ENCODE measurements around the gene SPTBN5. TPM values are rescaled to one million over a fixed set of nuclear protein-coding genes. Genes with fewer than 3 reads are reported as not detected.

SPTBN5 gene
- total RNA-seq (2014; rRNA removed; shearing (Covaris generic)): 2.3 and 3.9 TPM in 2 replicates
- polyA plus RNA-seq (2015; cell fraction: cytosol; rRNA removed): 0.53 and 0.55 TPM in 2 replicates
- polyA plus RNA-seq (2015; cell fraction: nucleus; rRNA removed): 8.3 and 10.4 TPM in 2 replicates

- no peak for DNase-seq (ENCODE audit: low read depth)
Measured at GRCh38 chr15:41893422-41894250, at the start of gene SPTBN5. SPTBN5 (minus strand) TSS chr15:41894053; CDS start chr15:41893497, 556 bp downstream.

GRCh38 chr15:41942886-41943285 lies 49.0 kb upstream of the SPTBN5 start:
- no peak for DNase-seq (ENCODE audit: low read depth)

GRCh38 chr15:41941644-41942415 lies 48.0 kb upstream of the SPTBN5 start:
- DNase-seq (ENCODE audit: low read depth): no peak

DNA sequence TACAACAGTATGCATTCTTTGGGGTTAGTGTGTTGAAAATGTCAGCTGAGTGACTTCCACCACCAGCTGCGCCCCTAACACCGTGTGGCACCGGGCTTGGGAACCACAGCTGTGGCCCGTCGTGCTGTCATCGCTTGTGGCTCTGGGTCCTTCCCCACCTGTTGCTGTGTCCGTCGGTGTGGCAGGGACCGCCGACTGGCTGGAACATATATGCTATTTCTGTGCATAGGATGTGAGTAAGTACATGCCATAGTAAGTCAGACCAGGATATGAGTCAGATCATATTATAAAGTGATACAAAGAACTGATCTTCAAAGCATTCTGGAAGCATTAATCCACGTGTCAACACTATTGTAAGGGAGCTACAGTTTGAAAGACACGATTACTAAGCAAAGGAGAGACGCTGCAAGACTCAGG lies 46.6 kb upstream of the SPTBN5 start:
- DNase-seq (ENCODE audit: low read depth): peak; percentile 97

GRCh38 chr15:41939986-41940385 lies 46.1 kb upstream of the SPTBN5 start:
- DNase-seq (ENCODE audit: low read depth): peak; percentile 51

DNA sequence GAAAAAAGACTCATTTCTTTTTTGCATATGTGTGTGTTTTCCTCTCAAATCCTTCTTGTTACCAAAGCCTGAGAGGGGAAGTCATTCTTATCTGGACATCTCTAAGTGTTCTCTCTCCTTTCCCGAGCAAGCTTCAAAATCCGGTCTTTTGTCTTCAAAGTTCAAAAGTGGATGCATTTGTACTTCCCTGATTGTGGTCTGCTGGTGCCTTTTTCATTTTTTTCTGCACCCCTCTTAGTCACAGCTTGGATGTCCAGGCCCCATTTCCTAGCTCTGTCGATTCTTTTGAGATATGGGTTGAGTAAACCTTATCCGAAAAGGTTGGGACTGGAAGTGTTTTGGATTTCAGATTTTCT lies 43.7 kb upstream of the SPTBN5 start:
- DNase-seq (ENCODE audit: low read depth): no peak

DNA sequence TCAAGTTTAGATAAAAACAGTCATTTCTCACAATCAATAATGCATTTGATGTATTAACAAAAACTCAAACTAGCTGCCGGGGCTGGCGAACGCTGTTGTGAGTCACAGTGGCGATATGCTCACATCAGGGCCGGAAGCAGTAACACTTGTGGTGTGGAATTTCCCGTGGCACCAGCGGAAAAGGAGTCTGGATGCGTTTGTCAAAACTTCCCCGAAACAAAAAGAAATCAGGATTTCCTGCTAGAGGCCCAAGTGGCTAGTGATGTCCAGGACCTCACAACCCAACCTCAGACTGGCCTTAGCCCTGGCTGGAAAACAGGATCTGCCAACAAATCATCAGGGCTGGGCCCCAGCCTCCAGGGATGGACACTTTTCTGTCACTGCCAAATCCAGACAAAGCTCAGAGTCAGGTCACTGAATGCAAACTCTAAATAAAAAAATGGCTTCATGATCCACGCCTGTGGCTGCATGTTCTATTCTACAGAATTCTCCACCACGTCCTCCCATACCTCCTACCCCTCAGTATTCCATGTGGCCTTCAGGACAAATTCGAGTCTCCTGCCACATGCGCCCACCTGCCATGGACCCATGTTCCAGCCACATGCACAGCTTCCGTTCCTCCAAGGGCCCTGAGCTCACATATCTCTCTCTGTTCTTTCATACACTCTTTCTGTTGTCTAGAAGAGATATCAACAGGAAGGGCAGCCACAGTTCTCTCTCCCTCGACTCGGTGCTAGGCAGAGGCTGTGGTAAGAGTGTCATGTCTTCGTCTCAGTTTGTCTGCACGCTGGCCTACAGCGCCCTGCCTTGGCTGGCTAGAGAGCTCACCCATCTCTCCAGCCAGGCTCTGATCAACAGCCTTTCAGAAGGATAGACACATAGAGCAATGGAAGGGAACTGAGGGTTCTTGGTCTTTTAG lies 43.1 kb upstream of the SPTBN5 start:
- DNase-seq (ENCODE audit: low read depth): peak; percentile 76

DNA sequence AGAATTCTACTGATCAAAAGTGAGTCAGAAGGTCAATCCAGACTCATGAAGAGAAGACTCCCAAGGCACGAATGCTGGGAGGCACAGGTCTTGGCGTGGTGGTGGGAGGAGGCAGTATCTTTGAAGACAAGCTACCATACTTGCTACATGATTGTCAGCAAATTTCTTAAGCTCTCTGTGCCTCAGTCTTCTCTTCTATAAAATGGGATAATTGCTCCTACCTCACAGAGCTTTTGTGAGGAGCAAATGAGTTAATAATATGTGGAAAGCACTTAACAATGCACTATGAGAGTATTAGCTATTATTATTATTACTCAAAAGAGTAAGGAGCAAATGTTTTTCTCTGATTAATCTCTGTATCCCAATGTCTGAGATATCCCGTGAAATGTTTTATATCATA lies 42.3 kb upstream of the SPTBN5 start:
- DNase-seq (ENCODE audit: low read depth): no peak

- DNase-seq (ENCODE audit: low read depth): no peak
Measured at GRCh38 chr15:41935566-41936020, 41.7 kb upstream of the SPTBN5 start.

DNA sequence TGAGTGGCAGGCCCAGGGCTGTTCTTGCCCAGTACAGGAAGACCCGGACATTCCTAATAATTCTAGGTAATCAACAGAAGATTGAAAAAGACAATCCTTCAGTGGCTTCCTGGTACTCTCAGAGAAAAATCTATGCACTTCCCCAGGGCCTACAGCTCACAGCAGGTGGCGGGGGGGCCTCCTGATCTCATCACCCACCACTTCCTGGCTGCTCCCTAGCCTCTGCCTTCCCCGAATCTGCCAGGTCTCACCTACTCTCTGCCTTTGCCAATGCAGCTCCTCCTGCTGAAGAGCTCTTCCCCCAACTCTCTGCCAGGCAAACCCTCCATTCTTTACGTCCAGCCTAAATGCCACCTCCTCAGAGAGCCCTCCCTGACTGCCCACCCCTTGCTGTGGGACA lies 41.0 kb upstream of the SPTBN5 start:
- peak; percentile 94 for DNase-seq (ENCODE audit: low read depth)

- peak; percentile 81 for DNase-seq (ENCODE audit: low read depth)
Measured at GRCh38 chr15:41933771-41934170, 39.9 kb upstream of the SPTBN5 start.

GRCh38 chr15:41933326-41933725 lies 39.5 kb upstream of the SPTBN5 start:
- DNase-seq (ENCODE audit: low read depth): no peak

GRCh38 chr15:41932511-41933289 lies 38.8 kb upstream of the SPTBN5 start:
- DNase-seq (ENCODE audit: low read depth): no peak

DNA sequence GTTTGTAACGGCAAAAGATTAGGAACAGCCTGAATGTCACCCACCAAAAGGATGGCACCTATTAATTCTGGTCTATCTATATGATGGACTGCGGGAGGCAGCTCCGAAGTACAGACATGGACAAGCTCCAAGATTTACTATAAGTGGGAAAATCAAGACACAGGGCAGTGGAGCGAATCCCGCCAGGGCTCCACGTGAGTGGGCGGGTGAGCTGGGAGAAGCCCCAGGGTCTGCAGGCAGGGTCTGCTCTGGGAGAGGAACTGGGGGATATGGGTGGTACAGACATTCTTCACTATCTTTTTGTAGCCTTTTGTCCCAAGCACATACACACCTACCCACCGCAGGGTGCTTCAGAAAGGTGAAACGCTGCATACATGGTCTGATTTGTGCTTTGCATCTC lies 38.2 kb upstream of the SPTBN5 start:
- no peak for DNase-seq (ENCODE audit: low read depth)

- no peak for DNase-seq (ENCODE audit: low read depth)
Measured at GRCh38 chr15:41930867-41931222, 37.0 kb upstream of the SPTBN5 start.

- DNase-seq (ENCODE audit: low read depth): peak; percentile 98
Measured at GRCh38 chr15:41930221-41930866, 36.5 kb upstream of the SPTBN5 start.

GRCh38 chr15:41928637-41929620 lies 35.1 kb upstream of the SPTBN5 start:
- no peak for DNase-seq (ENCODE audit: low read depth)

DNA sequence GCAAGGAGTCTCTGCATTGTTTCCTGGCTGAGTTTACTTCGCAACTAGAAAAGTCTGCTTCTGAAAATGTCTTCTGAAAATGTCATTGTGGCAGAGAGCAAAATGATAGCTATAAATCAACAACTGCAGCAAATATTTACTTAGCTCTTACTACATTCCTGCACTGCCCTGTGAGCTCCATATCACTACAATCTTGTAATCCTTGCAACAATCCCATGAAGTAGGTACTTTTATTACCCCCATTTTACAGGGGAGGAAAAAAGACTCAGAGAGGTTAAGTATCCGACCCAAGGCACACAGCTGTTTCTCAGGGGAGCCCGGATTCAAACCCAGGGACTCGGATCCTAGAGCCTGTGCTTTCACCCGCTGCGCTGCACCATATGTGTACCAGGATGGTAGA lies 34.2 kb upstream of the SPTBN5 start:
- DNase-seq (ENCODE audit: low read depth): no peak

GRCh38 chr15:41927536-41927935 lies 33.7 kb upstream of the SPTBN5 start:
- DNase-seq (ENCODE audit: low read depth): no peak
